ENCODE data around the gene CCDC174.
"Not testable (repeated sequence)": the region's sequence is repeated elsewhere in the genome, so short reads cannot be mapped to it uniquely, and the experiment has no call there.

The CCDC174 gene

DNA sequence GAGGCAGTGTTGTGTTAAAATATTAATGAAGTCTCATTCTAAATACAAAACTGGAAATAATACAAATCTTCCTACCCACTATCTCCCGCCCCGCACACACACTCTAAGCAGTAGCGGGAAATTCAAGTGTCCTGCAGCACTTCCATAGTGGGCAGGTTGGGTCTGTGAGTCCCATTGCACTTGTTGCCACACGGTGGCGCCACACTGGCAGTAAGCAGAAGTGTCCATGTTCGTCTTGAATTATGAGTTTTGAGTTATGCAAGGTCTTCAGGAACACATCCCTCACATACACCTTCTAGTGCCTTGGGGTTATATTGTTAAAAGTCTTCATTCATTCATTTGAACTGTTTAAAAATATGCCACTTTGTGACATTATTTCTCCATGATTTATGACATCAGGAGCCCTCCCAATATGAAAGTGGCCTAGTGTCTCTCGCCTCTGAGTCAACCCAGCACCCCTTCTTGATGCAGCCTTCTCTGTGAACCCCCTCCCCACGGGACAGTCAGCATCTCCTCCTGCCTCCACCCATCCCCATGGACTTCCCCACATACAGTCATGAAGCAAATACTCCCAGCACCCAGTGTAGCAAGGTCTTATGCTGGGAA lies 17.6 kb upstream of the CCDC174 start:
- H3K9me3 Mint-ChIP-seq (ENCODE audit: low read depth) = no peaks in the 10 kb centered on the region
- H3K4me3 Mint-ChIP-seq = no peak overlapping the region
- H3K27me3 Mint-ChIP-seq = peaks cover 30% of the 10 kb centered on the region
- H3K36me3 Mint-ChIP-seq = no peaks in the 10 kb centered on the region
- no peak overlapping the region for H3K27ac Mint-ChIP-seq
- H3K4me1 Mint-ChIP-seq (ENCODE audit: low read depth) = no peaks in the 10 kb centered on the region

DNA sequence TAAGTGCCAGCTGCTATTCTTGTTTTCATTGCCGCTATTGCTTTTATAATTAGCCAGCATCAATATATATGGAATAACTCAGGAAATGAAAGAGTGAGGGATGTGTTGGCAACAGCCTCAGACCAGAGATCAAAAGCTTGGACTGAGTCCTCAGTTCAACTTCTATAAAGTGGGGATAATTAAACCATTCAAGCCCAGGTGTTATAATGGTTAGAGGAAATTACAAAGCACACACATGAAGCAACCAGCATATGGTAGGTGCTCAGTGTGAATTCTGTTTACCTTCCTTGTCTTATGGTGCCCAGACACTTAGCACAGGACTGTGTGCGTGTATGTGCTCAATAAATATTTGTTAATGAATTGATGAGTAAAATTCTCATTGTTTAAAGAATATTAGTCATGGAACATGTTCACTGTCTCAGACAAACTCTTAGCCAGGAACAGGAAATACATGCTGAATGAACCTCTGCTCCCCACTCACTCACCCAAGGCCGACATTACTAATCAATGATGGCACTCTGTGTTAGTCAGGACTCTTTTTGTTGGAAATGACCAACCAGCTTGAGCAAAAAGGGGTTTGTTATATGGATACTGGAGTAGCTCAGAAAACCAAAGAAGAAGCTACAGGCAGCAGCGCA lies 16.7 kb upstream of the CCDC174 start:
- Mint-ChIP-seq H3K36me3 (no peaks in the 10 kb centered on the region), H3K4me1 (ENCODE audit: low read depth) (no peaks in the 10 kb centered on the region)

DNA sequence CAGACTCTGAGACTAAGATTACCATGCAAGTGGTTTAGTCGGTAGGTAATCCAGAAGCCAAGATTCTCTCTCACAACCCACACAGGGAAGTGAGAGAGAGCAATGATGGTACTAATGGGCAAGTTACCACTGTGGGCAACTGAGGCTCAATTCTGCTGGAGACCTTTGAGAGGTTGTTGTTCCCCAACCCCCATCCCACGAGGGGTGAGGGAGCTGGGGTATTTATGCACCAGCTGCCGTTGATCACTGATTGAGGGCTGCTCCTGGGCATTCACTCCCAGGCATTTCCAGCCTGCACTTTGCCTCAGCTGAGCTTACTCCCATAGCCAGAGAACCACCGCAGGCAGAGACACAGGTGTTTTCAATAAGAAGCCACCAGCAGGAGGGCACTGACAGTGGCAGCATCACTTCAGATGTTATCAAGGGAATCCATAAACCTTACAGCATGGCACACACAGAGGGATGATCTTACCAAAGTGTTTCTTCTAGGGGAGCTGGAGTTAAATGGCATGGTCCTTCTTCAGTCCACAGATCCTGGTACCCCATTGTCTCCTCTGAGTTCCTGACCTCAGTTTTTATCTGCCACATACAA lies 15.0 kb upstream of the CCDC174 start:
- Mint-ChIP-seq H3K9me3 (ENCODE audit: low read depth) (no peaks in the 10 kb centered on the region), H3K27me3 (peaks cover 36% of the 10 kb centered on the region), H3K27ac (no peak overlapping the region), H3K36me3 (no peaks in the 10 kb centered on the region), H3K4me1 (ENCODE audit: low read depth) (no peaks in the 10 kb centered on the region), H3K4me3 (no peak overlapping the region)

More for the DNA sequence above, 16.7 kb upstream of the CCDC174 start:
- Mint-ChIP-seq H3K27ac (no peak overlapping the region), H3K4me3 (no peak overlapping the region), H3K27me3 (peaks cover 33% of the 10 kb centered on the region), H3K9me3 (ENCODE audit: low read depth) (no peaks in the 10 kb centered on the region)

DNA sequence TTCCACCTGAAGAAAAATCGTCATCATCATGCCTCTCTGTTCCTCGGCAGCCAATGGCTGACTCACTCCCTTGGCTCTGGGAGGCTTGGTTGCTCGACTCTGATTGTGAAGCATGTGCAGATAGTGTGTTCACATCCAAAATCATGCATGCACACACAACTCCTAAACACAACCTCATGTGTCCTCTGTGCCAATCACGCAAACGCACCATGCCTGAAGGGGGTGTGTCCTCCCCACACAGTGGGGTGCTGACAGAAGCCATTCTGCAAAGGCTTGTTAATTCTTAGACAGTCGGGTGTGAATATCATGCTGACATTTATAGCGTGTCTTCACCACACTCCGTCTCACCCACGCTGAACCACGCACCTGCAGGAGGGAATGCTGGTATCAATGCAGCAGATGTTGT lies 11.4 kb upstream of the CCDC174 start:
- H3K4me3 Mint-ChIP-seq = no peak overlapping the region

DNA sequence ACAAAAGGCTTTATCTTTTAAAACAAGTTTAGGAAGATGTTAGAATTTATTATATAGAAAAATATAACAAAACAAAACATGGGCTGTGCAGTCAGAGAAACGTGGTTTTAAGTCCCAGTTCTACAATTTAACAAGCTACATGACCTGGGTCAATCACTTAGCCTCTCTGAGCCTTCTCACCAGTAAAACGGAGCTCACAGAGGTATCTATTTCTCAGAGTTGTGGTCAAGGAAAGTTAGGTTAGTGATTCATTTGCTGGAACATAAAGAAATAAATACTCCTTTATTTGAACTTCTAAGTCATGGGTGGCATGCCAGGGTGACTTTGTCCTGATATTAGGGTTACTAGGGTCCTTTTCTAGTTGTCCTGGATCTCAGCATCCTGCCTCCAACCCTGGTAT lies 10.8 kb upstream of the CCDC174 start:
- H3K9me3 Mint-ChIP-seq (ENCODE audit: low read depth) = no peaks in the 10 kb centered on the region
- H3K27ac Mint-ChIP-seq = no peak overlapping the region
- H3K4me3 Mint-ChIP-seq = no peak overlapping the region
- H3K4me1 Mint-ChIP-seq (ENCODE audit: low read depth) = no peaks in the 10 kb centered on the region
- H3K27me3 Mint-ChIP-seq = peaks cover 26% of the 10 kb centered on the region
- H3K36me3 Mint-ChIP-seq = no peaks in the 10 kb centered on the region

More for the DNA sequence above, 11.4 kb upstream of the CCDC174 start:
- H3K4me1 Mint-ChIP-seq (ENCODE audit: low read depth) = no peaks in the 10 kb centered on the region
- no peak overlapping the region for H3K27ac Mint-ChIP-seq
- H3K9me3 Mint-ChIP-seq (ENCODE audit: low read depth) = no peaks in the 10 kb centered on the region
- H3K27me3 Mint-ChIP-seq = peaks cover 28% of the 10 kb centered on the region
- no peaks in the 10 kb centered on the region for H3K36me3 Mint-ChIP-seq

DNA sequence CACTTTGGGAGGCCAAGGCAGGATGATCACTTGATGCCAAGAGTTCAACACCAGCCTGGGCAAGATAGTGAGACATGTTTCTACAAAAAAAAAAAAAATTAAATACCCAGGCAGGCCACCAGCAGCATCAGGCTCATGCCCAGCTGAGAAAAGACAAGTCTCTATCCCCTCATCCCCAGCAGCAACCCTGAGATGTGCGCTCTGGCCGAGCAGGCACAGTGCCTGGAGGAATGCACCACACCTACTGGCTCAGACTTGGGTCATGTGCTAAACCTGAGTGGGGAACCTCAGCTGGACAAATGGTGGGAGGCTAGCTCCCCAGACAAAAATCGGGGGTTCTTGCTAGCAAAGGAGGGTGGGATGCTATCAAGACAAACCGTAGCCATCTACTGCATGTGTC lies 10.2 kb upstream of the CCDC174 start:
- H3K4me3 Mint-ChIP-seq = no peak overlapping the region
- peaks cover 23% of the 10 kb centered on the region for H3K27me3 Mint-ChIP-seq
- H3K36me3 Mint-ChIP-seq = no peaks in the 10 kb centered on the region
- no peaks in the 10 kb centered on the region for H3K4me1 Mint-ChIP-seq (ENCODE audit: low read depth)
- no peak overlapping the region for H3K27ac Mint-ChIP-seq
- no peaks in the 10 kb centered on the region for H3K9me3 Mint-ChIP-seq (ENCODE audit: low read depth)

DNA sequence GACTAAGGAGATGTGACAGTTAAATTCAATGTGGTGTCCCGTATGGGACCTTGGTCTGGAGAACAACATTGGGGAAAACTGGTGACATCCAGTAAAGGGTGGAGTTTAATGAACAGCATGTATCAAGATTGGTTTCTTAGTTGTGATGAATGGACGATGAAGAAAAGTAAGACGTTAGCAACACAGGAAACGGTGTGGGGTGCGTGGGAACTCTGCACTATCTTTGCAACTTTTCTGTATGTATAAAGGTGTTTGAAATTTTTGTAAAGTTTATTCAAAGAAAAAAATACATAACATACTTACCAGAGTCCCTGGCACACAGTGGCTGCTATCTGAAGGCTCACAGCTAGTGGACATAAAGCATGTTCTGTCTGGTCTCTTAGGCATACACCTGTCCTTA lies 6.1 kb upstream of the CCDC174 start:
- Mint-ChIP-seq H3K4me3 (no peak overlapping the region), H3K9me3 (ENCODE audit: low read depth) (no peaks in the 10 kb centered on the region), H3K4me1 (ENCODE audit: low read depth) (peaks cover 18% of the 10 kb centered on the region), H3K36me3 (peaks cover 4% of the 10 kb centered on the region), H3K27ac (no peak overlapping the region), H3K27me3 (peaks cover under 1% of the 10 kb centered on the region)

DNA sequence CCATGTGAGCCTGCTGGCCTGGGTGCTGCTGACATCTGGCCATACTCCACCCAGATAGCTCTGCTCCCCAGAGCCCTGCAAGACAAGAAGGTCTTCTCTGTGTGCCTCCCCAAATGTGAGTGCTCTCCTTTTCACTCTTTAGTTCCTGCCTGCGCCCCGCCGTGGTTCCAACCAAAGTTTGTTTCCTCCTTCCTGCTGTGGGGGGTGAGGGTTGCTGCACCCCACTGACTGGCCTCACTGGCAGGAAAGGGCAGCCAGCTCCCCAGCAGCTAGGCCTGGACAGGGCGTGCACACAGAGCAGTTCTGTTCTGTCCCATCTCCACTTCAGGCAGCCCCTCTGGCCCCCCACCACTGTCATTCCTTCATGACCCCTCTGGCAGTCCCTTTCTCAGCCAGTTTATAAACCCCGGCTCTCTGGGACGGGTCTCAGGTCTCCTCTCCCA lies 5.4 kb upstream of the CCDC174 start:
- peaks cover 21% of the 10 kb centered on the region for H3K4me1 Mint-ChIP-seq (ENCODE audit: low read depth)
- H3K9me3 Mint-ChIP-seq (ENCODE audit: low read depth) = no peaks in the 10 kb centered on the region
- H3K27ac Mint-ChIP-seq = no peak overlapping the region
- no peak overlapping the region for H3K4me3 Mint-ChIP-seq
- H3K36me3 Mint-ChIP-seq = peaks cover 7% of the 10 kb centered on the region
- no peaks in the 10 kb centered on the region for H3K27me3 Mint-ChIP-seq

DNA sequence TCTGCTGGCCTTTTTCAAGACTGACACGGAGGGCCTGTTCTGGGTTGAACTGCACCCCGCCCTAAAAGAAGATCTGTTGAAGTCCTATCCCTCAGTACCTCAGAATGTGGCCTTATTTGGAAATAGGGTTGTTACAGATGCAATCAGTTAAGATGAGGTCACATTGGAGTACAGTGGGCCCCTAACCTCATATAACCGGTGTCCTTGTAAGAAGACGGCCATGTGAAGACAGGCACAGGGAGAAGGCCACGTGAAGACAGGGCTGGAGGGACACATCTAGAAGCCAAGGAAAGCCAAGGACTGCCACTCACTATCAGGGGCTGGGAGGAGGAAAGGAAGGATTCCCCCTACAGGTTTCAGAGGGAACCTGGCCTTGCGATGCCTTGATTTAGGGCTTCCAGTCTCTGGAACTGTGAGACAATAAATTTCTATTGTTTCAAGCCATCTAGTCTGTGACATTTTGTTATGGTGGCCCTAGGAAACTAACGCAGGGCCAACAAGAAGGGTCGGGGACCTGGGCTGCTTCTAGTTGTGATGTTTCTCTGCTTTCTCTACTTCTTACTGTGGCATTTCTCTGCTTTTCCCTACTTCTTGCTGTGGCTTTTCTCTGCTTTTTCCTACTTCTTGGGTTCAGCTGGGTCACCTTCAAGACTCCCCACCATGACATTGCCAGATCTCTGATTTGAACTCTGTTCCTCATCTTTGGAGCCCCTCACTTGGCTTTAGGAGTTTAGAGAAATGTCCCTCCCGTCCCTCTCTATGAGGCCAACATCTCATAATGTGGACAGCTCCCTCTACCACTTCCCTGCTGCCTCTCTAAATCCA lies 4.8 kb upstream of the CCDC174 start:
- Mint-ChIP-seq H3K4me1 (ENCODE audit: low read depth) (peaks cover 25% of the 10 kb centered on the region), H3K27ac (no peak overlapping the region), H3K9me3 (ENCODE audit: low read depth) (no peaks in the 10 kb centered on the region), H3K4me3 (no peak overlapping the region), H3K36me3 (peaks cover 9% of the 10 kb centered on the region), H3K27me3 (no peaks in the 10 kb centered on the region)

DNA sequence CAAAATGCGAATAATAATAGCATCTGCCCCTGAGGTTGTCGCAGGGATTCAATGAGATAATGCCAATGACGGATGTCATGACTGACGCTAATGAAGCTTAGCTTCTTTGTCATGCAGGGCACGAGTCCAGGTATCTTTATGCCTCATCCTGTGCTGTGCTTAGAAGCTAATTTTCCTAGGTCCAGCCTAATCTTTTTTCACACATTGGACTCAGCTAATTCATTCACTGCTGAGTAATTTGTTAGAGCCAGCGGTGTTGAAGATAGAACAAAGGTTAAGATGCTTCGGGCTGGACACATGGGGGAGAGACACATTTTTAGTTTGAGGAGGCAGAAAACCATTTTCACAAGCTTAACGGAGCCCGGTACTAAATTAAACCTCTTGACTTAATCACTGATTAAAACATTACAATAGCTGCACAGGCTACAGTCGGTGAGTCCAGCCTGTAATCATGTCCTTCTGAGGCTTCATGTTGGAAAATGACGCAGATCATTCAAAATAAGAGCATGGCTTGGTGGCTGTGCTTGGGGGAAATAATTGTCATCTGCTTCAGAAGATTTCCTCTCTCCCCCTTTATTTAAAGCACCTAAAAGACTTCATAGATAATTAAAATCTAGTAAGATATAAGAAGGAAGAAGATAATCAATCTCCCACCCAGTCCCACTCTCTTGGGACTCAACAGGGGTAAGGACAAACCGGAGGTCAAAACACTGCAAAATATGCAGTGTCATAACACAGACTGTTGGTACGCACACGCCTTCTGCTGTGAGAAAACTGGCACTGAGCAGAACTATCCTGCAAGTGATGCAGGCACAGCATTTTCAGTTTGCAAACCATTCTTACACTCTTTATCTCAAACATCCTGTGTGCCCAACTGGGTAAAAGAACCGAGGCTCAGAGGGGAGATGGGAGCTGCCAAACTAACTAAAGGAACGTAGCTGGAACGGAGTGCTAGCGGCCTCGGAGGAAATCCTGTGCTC lies 3.3 kb upstream of the CCDC174 start:
- Mint-ChIP-seq H3K4me3 (peak overlapping the region; percentile 49), H3K36me3 (peaks cover 9% of the 10 kb centered on the region), H3K4me1 (ENCODE audit: low read depth) (peaks cover 35% of the 10 kb centered on the region), H3K27ac (peak overlapping the region; percentile 23), H3K27me3 (no peaks in the 10 kb centered on the region), H3K9me3 (ENCODE audit: low read depth) (no peaks in the 10 kb centered on the region)

DNA sequence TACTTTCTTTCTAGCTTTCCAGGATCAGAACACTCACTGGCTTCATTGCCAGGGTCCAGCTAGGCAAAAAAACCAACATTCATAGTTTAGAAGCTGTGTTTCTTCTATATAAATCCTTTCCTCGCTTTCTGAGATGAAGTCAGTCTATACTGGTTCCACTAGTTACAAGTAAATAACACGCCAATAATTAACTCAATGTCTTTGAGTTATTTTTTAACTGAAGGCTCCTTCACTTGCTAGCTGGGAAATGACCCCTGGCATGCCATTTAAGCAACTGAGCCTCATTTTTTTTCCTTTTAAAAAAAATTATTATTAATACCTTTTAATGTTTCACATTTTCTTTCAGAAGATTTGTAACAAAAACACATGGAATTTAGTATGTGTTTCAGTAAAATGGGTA lies 2.1 kb upstream of the CCDC174 start:
- Mint-ChIP-seq H3K9me3 (ENCODE audit: low read depth) (no peaks in the 10 kb centered on the region), H3K4me1 (ENCODE audit: low read depth) (peaks cover 46% of the 10 kb centered on the region), H3K4me3 (peak overlapping the region; percentile 99), H3K27ac (no peak overlapping the region), H3K36me3 (peaks cover 9% of the 10 kb centered on the region), H3K27me3 (no peaks in the 10 kb centered on the region)

DNA sequence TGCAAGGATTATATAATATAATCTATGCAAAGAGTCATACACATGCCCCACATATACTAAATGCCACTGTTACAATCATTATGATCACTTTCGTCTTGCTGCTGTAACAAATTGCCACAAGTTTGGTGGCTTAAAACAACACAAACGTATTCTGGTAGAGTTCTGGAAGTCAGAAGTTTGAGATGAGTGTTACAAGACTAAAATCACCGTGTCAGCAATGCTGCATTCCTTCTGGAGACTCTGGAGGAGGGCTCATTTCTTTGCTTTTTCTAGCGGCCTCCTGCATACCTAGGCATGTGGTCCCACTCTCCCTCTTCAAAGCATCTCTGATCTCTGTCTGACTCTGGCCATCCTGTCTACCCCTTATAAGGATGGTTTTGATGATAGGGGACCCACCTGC lies 1.4 kb upstream of the CCDC174 start:
- peak overlapping the region; percentile 99 for H3K4me3 Mint-ChIP-seq
- H3K36me3 Mint-ChIP-seq = peaks cover 9% of the 10 kb centered on the region
- H3K4me1 Mint-ChIP-seq (ENCODE audit: low read depth) = peaks cover 49% of the 10 kb centered on the region
- H3K9me3 Mint-ChIP-seq (ENCODE audit: low read depth) = no peaks in the 10 kb centered on the region
- no peaks in the 10 kb centered on the region for H3K27me3 Mint-ChIP-seq
- peak overlapping the region; percentile 89 for H3K27ac Mint-ChIP-seq

DNA sequence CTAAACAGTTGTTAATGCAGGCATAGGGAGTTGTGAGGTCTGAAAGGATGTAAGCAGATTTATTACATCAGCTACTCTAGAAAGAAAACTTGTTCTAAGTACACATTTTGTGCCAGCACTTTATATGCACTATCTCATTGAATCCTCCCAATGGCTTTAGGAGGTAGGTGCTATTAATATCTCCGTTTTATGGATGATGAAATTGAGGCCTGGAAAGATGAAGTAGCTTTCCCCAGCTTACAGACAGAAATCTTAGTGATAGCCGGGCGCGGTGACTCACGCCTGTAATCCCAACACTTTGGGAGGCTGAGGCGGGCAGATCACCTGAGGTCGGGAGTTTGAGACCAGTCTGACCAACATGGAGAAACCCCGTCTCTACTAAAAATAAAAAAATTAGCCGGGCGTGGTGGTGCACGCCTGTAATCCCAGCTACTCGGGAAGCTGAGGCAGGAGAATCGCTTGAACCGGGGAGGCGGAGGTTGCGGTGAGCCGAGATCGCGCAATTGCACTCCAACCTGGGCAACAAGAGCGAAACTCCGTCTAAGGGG lies 872 bp downstream of the CCDC174 start:
- Mint-ChIP-seq H3K27ac (peak overlapping the region; percentile 94), H3K4me3 (peak overlapping the region; percentile 99), H3K36me3 (peaks cover 12% of the 10 kb centered on the region), H3K4me1 (ENCODE audit: low read depth) (peaks cover 68% of the 10 kb centered on the region)
- H3K9me3 Mint-ChIP-seq (ENCODE audit: low read depth); H3K27me3 Mint-ChIP-seq: not testable (repeated sequence)

DNA sequence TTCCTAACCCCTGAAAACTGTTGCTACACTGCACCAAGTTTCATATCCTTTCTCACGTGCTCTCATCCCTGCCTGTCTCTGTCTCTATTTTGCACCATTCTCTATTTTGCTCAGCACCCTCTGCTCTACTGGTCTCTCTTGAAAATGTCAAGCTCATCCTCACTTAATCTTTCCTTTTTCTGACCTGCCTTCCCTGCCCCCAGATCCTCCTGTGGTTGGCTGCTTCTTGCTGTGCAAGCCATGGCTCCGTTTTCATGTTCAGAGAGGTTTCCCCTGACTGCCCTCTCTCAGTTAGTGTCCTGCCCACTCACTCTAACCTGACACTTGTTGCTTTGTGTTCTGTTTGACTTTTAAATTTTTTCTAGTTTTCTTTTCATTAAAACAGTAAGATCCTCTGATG lies 6.0 kb downstream of the CCDC174 start:
- no peaks in the 10 kb centered on the region for H3K9me3 Mint-ChIP-seq (ENCODE audit: low read depth)
- no peaks in the 10 kb centered on the region for H3K27me3 Mint-ChIP-seq
- H3K4me3 Mint-ChIP-seq = no peak overlapping the region
- H3K27ac Mint-ChIP-seq = peak overlapping the region; percentile 18
- peaks cover 49% of the 10 kb centered on the region for H3K4me1 Mint-ChIP-seq (ENCODE audit: low read depth)
- H3K36me3 Mint-ChIP-seq = peaks cover 3% of the 10 kb centered on the region

Data from activated naive CD8-positive, alpha-beta T cell (primary cell).